Kidney epithelial cell (primary cell): ENCODE data around the gene GAS2L1. TPM values are rescaled to one million over a fixed set of nuclear protein-coding genes. Genes with fewer than 3 reads are reported as not detected.

Experiments used
- DNase-seq: peaks from one replicate; pipeline ENCODE4 v3.0.0-alpha.2; 2010; ENCODE audit warnings: low read depth
- H3K27me3 ChIP-seq: 2 replicates; pipeline ENCODE4 v1.6.0; 2011; ENCODE audit warnings: low read length; ENCODE audit not compliant: control insufficient read depth, insufficient read depth
- H3K36me3 ChIP-seq: 2 replicates; pipeline ENCODE4 v1.5.1; 2011; ENCODE audit warnings: low read length; ENCODE audit not compliant: control insufficient read depth, insufficient read depth
- H3K4me3 ChIP-seq: 2 replicates; pipeline ENCODE4 v1.5.1; 2011; ENCODE audit warnings: low read depth, mild to moderate bottlenecking, control low read depth, low read length
- total RNA-seq: library from RNA; depleted of rRNA; stranded (reverse); fragments of >200 nt; gene quantifications from 2 replicates; pipeline ENCODE4 v1.2.3, GENCODE V29; 2015
- TF ChIP-seq, protein P1 (sequence below): IDR thresholded peaks from 2 replicates; pipeline ENCODE4 v1.5.1; 2011; ENCODE audit warnings: mild to moderate bottlenecking, moderate library complexity, low read length, control low read depth, inconsistent platforms; ENCODE audit not compliant: insufficient read depth, poor library complexity, severe bottlenecking

The GAS2L1 gene
- total RNA-seq, 1 donor from 2014 or later: 8.9 TPM

GRCh38 chr22:29267462-29267857 is 39.0 kb upstream of the GAS2L1 start:
- Histone ChIP-seq H3K36me3 (no peaks in the 10 kb centered on the region), H3K4me3 (peak overlapping the region; percentile 76), H3K27me3 (no peaks in the 10 kb centered on the region)
- TF ChIP-seq, protein P1, sequence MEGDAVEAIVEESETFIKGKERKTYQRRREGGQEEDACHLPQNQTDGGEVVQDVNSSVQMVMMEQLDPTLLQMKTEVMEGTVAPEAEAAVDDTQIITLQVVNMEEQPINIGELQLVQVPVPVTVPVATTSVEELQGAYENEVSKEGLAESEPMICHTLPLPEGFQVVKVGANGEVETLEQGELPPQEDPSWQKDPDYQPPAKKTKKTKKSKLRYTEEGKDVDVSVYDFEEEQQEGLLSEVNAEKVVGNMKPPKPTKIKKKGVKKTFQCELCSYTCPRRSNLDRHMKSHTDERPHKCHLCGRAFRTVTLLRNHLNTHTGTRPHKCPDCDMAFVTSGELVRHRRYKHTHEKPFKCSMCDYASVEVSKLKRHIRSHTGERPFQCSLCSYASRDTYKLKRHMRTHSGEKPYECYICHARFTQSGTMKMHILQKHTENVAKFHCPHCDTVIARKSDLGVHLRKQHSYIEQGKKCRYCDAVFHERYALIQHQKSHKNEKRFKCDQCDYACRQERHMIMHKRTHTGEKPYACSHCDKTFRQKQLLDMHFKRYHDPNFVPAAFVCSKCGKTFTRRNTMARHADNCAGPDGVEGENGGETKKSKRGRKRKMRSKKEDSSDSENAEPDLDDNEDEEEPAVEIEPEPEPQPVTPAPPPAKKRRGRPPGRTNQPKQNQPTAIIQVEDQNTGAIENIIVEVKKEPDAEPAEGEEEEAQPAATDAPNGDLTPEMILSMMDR: no peak
- DNase-seq: no peak

DNA sequence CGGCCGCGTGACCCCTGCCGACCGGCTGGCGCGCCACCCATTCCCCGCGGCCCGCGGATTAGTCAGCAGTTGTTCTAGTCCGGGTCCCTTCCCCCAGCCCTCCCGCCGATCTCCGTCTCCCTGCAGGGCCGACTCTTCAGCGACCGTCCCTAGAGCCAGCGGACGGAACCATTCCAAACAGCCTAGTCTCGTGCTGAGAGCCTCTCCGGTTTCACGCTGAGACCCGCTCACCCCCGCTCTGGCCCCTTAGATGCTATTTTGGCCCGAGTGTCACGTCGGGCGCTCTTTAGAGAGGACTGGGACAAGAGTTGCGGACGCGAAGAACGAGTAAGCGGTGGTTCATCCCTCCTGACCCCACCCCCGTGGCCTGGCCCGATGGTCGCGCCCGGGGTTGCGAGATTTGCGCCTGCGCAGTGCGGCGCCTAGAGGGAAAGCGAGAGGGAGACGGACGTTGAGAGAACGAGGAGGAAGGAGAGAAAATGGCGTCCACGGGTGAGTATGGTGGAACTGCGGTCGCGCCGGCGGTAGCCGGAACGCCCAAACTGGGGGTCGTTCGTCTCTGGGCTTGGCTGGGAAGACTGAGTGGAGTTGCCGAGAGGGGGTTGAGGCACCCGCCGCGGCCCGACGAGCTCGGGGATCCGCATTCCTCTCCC is 38.5 kb upstream of the GAS2L1 start, which contains the start of the genes EWSR1 and RHBDD3:
EWSR1 (plus strand) TSS at position 411 of the 653 bp plus-strand sequence; CDS start at position 480, 69 bp downstream.
RHBDD3 (minus strand) TSS at position 124 of the 653 bp plus-strand sequence. CDS start 2,355 bp downstream, outside the sequence.
- Histone ChIP-seq H3K27me3 (no peaks in the 10 kb centered on the region), H3K36me3 (no peaks in the 10 kb centered on the region), H3K4me3 (peak within 1 kb of the TSS; percentile 76)
- TF ChIP-seq, protein P1: no peak
- peak; percentile 57 for DNase-seq

- Histone ChIP-seq H3K4me3 (peak overlapping the region; percentile 76), H3K36me3 (no peaks in the 10 kb centered on the region), H3K27me3 (no peaks in the 10 kb centered on the region)
- no peak for DNase-seq
- TF ChIP-seq, protein P1: no peak
Observed at GRCh38 chr22:29268511-29269229, 37.8 kb upstream of the GAS2L1 start.

GRCh38 chr22:29269230-29269604 is 37.2 kb upstream of the GAS2L1 start:
- TF ChIP-seq, protein P1: no peak
- DNase-seq: no peak
- Histone ChIP-seq H3K36me3 (no peaks in the 10 kb centered on the region), H3K27me3 (no peaks in the 10 kb centered on the region), H3K4me3 (peak overlapping the region; percentile 76)

GRCh38 chr22:29269731-29270474 is 36.5 kb upstream of the GAS2L1 start:
- H3K4me3 ChIP-seq: peak overlapping the region; percentile 76
- H3K27me3 ChIP-seq: no peaks in the 10 kb centered on the region
- TF ChIP-seq, protein P1: no peak
- no peak for DNase-seq
- H3K36me3 ChIP-seq: no peaks in the 10 kb centered on the region
